ENCODE measurements around the gene B3GLCT.

- TF ChIP-seq JUND (IDR thresholded peaks at IDR 0.05; ENCODE audit: low read depth, low read length) (no peak), CTCF (IDR thresholded peaks at IDR 0.05 in 2 of 3, conservative IDR thresholded peaks at IDR 0.05 in 1 of 3; ENCODE audit: control insufficient read depth in 2 of 3, extremely low read depth in 1 of 3, insufficient read depth in 1 of 3, low read depth in 3 of 3, low read length in 3 of 3) (no peak), RAD21 (IDR thresholded peaks at IDR 0.05; ENCODE audit: insufficient read depth, low read depth, low read length) (no peak), NFYB (IDR thresholded peaks at IDR 0.05; ENCODE audit: insufficient read depth, low read depth, low read length) (no peak), REST (IDR thresholded peaks at IDR 0.05; ENCODE audit: low read depth, low read length) (no peak)
Observed at GRCh38 chr13:31320946-31321345, 121.2 kb downstream of the B3GLCT start.
